ENCODE results near the gene GDA. TPM values are rescaled to one million over a fixed set of nuclear protein-coding genes. Genes with fewer than 3 reads are reported as not detected.

Gene GDA
- total RNA-seq, 6 donors from 2014 or later = 0.44 to 3.6 TPM; not detected in 4

- 79 to 81% methylated on average over 1 of the region's 1 CpG for WGBS, 2 donors
- H3K27me3 ChIP-seq = no peaks in the 10 kb centered on the region
- DNase-seq (no peak), ATAC-seq (ENCODE audit: low FRiP score in 2 of 2) (no peak)
- H3K4me3 ChIP-seq = no peak overlapping the region
- no peaks in the 10 kb centered on the region for H3K4me1 ChIP-seq
- no peak for TF ChIP-seq POLR2A (IDR thresholded peaks at IDR 0.05)
- no peaks in the 10 kb centered on the region for H3K9me3 ChIP-seq
- H3K27ac ChIP-seq = no peak overlapping the region
- H3K36me3 ChIP-seq = no peaks in the 10 kb centered on the region
These were observed 102.3 kb downstream of the GDA start for GRCh38 chr9:72251589-72251988.

- TF ChIP-seq, protein P1, sequence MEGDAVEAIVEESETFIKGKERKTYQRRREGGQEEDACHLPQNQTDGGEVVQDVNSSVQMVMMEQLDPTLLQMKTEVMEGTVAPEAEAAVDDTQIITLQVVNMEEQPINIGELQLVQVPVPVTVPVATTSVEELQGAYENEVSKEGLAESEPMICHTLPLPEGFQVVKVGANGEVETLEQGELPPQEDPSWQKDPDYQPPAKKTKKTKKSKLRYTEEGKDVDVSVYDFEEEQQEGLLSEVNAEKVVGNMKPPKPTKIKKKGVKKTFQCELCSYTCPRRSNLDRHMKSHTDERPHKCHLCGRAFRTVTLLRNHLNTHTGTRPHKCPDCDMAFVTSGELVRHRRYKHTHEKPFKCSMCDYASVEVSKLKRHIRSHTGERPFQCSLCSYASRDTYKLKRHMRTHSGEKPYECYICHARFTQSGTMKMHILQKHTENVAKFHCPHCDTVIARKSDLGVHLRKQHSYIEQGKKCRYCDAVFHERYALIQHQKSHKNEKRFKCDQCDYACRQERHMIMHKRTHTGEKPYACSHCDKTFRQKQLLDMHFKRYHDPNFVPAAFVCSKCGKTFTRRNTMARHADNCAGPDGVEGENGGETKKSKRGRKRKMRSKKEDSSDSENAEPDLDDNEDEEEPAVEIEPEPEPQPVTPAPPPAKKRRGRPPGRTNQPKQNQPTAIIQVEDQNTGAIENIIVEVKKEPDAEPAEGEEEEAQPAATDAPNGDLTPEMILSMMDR (IDR thresholded peaks at IDR 0.05) = no peak
- no peak for TF ChIP-seq POLR2AphosphoS5 (IDR thresholded peaks at IDR 0.05)
- no peak for TF ChIP-seq POLR2A (IDR thresholded peaks at IDR 0.05)
- no peak for TF ChIP-seq EP300 (IDR thresholded peaks at IDR 0.05)
- Histone ChIP-seq H3K4me1 (no peaks in the 10 kb centered on the region), H3K4me3 (no peak overlapping the region), H3K9me3 (no peaks in the 10 kb centered on the region), H3K27me3 (no peaks in the 10 kb centered on the region), H3K36me3 (no peaks in the 10 kb centered on the region), H3K27ac (no peak overlapping the region)
- no peak for DNase-seq
- 76 to 81% methylated on average over 3 of the region's 3 CpGs for WGBS, 2 donors
- ATAC-seq (ENCODE audit: low FRiP score in 2 of 2) = no peak
These were observed 105.8 kb downstream of the GDA start for GRCh38 chr9:72254901-72255545.

DNA sequence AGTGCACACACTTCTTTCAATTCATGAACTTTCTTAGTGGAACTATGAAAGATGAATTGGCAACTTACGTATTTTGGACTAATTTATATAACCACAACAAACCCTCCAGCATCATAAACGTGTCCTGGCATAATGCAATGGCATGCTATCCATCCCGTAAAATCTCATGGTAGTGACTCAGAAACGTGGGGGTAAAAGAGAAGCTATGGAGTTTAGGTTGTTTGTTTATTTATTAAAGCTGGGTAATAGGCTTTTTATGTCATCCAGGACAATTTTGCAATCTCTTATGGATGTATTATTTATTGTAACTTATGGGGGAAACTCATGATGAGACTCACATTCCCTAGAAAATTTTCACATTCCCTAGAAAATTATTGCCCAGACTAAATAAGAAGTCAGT lies 106.3 kb downstream of the GDA start:
- 79 to 84% methylated on average over 4 of the region's 4 CpGs for WGBS, 2 donors
- Histone ChIP-seq H3K36me3 (no peaks in the 10 kb centered on the region), H3K4me1 (no peaks in the 10 kb centered on the region), H3K27me3 (no peaks in the 10 kb centered on the region), H3K9me3 (no peaks in the 10 kb centered on the region), H3K4me3 (no peak overlapping the region), H3K27ac (no peak overlapping the region)
- ATAC-seq (ENCODE audit: low FRiP score in 2 of 2) (no peak), DNase-seq (no peak)
- TF ChIP-seq POLR2A (IDR thresholded peaks at IDR 0.05) (no peak), EP300 (IDR thresholded peaks at IDR 0.05) (no peak), POLR2AphosphoS5 (IDR thresholded peaks at IDR 0.05) (no peak)
- TF ChIP-seq, protein P1 (IDR thresholded peaks at IDR 0.05) = no peak

DNA sequence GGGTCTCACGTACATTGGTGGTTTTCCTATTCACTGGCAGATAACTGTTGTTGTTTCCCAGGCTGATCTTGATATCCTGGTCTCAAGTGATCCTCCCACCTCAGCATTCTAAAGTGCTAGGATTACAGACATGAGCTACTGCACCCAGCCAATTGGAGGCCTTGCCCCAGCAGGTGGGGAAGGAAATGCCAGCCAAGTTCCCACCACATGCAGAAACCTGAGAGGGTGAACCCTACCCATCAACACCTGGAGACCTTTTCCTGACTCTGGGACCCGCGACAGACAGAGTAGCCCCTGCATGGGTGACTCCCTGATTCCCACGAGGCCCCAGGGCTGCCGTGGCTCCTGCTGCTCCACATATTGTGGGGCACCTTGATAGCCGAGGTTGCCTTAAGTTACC lies 107.7 kb downstream of the GDA start:
- ATAC-seq (ENCODE audit: low FRiP score in 2 of 2) (no peak), DNase-seq (no peak)
- Histone ChIP-seq H3K27ac (no peak overlapping the region), H3K27me3 (no peaks in the 10 kb centered on the region), H3K9me3 (no peaks in the 10 kb centered on the region), H3K4me3 (no peak overlapping the region), H3K4me1 (no peaks in the 10 kb centered on the region), H3K36me3 (no peaks in the 10 kb centered on the region)
- whole genome bisulfite sequencing, 2 donors = 85 to 88% methylated on average over 6 of the region's 6 CpGs
- TF ChIP-seq POLR2A (IDR thresholded peaks at IDR 0.05) (no peak), EP300 (IDR thresholded peaks at IDR 0.05) (no peak), POLR2AphosphoS5 (IDR thresholded peaks at IDR 0.05) (no peak)
- TF ChIP-seq, protein P1 (IDR thresholded peaks at IDR 0.05) = no peak

DNA sequence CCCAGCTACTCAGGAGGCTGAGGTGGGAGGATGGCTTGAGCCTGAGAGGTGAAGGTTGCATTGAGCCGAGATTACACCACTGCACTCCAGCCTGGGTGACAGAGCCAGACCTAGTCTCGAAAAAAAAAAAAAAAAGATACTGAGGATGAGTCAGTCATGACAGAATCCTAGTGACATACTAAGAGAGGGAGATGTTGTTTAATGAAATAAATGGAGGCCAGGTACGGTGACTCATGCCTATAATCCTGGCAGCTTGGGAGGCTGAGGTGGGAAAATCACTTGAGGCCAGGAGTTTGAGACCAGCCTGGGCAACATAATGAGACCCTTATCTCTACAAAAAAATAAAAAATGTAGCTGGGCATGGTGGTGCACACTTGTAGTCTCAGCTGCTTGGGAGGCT lies 108.6 kb downstream of the GDA start:
- WGBS, 2 donors = 64 to 83% methylated on average over 3 of the region's 3 CpGs

More for the DNA sequence above, 108.6 kb downstream of the GDA start:
- DNase-seq = no peak
- Histone ChIP-seq H3K27ac (no peak overlapping the region), H3K27me3 (no peaks in the 10 kb centered on the region), H3K4me3 (no peak overlapping the region), H3K36me3 (no peaks in the 10 kb centered on the region), H3K4me1 (no peaks in the 10 kb centered on the region), H3K9me3 (no peaks in the 10 kb centered on the region)
- TF ChIP-seq POLR2AphosphoS5 (IDR thresholded peaks at IDR 0.05) = no peak
- TF ChIP-seq, protein P1 (IDR thresholded peaks at IDR 0.05) = no peak
- no peak for TF ChIP-seq POLR2A (IDR thresholded peaks at IDR 0.05)
- TF ChIP-seq EP300 (IDR thresholded peaks at IDR 0.05) = no peak
- no peak for ATAC-seq (ENCODE audit: low FRiP score in 2 of 2)

All from upper lobe of left lung (tissue), 6 donors.